ENCODE data around the gene SOWAHD.
A peak's percentile ranks its signal among the peaks of the same experiment; 100 is the strongest.
"Not testable (repeated sequence)": the region's sequence is repeated elsewhere in the genome, so short reads cannot be mapped to it uniquely, and the experiment has no call there.

The SOWAHD gene

GRCh38 chrX:119759248-119759766, 919 bp downstream of the SOWAHD start:
- no peak for DNase-seq

GRCh38 chrX:119760026-119760877, 1.9 kb downstream of the SOWAHD start:
- DNase-seq, result no peak

- DNase-seq, result no peak
These were observed 4.3 kb downstream of the SOWAHD start for GRCh38 chrX:119762718-119763117.

GRCh38 chrX:119763181-119763580, 4.8 kb downstream of the SOWAHD start:
- no peak for DNase-seq

GRCh38 chrX:119763836-119764387, 5.5 kb downstream of the SOWAHD start:
- no peak for DNase-seq

- not testable (repeated sequence) for DNase-seq
These were observed 10.0 kb downstream of the SOWAHD start for GRCh38 chrX:119768436-119768835.

- not testable (repeated sequence) for DNase-seq
These were observed 11.0 kb downstream of the SOWAHD start for GRCh38 chrX:119769388-119769787.

GRCh38 chrX:119775517-119776238, 17.3 kb downstream of the SOWAHD start:
- no peak for DNase-seq

GRCh38 chrX:119778829-119779228, 20.4 kb downstream of the SOWAHD start:
- no peak for DNase-seq

- no peak for DNase-seq
These were observed 24.6 kb downstream of the SOWAHD start for GRCh38 chrX:119783026-119783425.

GRCh38 chrX:119784747-119785446, 26.5 kb downstream of the SOWAHD start:
- no peak for DNase-seq

- DNase-seq, result peak; percentile 11
These were observed 32.6 kb downstream of the SOWAHD start for GRCh38 chrX:119790977-119791436.

GRCh38 chrX:119791437-119792231, 33.2 kb downstream of the SOWAHD start, which contains the start of gene RPL39:
RPL39 (minus strand) TSS chrX:119791630; CDS start chrX:119791576, 54 bp downstream.
- peak; percentile 74 for DNase-seq

GRCh38 chrX:119801253-119802221, 43.1 kb downstream of the SOWAHD start:
- DNase-seq, result no peak

- DNase-seq, result no peak
These were observed 44.2 kb downstream of the SOWAHD start for GRCh38 chrX:119802546-119802945.

GRCh38 chrX:119808461-119808860, 50.1 kb downstream of the SOWAHD start:
- not testable (repeated sequence) for DNase-seq

- no peak for DNase-seq
These were observed 50.8 kb downstream of the SOWAHD start for GRCh38 chrX:119809185-119809666.

Data from NCI-H1105 (cell line).